Measurements from ENCODE around the gene R3HDML.

- TF ChIP-seq CTCF (conservative IDR thresholded peaks at IDR 0.05 in 1 of 2, IDR thresholded peaks at IDR 0.05 in 1 of 2; ENCODE audit: extremely low read depth in 1 of 2, insufficient read depth in 1 of 2, low read depth in 1 of 2, low read length in 2 of 2) (no peak), EZH2 (IDR thresholded peaks at IDR 0.05; ENCODE audit: borderline replicate concordance, low read length) (no peak)
These were observed 25.7 kb downstream of the R3HDML start for GRCh38 chr20:44362466-44362940.
